NCI-H2196 treated with DMSO at 0.1 percent for 48 hours (cell line): ENCODE data around the gene CENPVL1.
"Not testable (repeated sequence)": the region's sequence is repeated elsewhere in the genome, so short reads cannot be mapped to it uniquely, and the experiment has no call there.

Experiments
- DNase-seq: peaks from one replicate; lab custom pipeline; 2025; ENCODE audit not compliant: unreplicated experiment; lab: John Stamatoyannopoulos, UW

CENPVL1 gene

DNA sequence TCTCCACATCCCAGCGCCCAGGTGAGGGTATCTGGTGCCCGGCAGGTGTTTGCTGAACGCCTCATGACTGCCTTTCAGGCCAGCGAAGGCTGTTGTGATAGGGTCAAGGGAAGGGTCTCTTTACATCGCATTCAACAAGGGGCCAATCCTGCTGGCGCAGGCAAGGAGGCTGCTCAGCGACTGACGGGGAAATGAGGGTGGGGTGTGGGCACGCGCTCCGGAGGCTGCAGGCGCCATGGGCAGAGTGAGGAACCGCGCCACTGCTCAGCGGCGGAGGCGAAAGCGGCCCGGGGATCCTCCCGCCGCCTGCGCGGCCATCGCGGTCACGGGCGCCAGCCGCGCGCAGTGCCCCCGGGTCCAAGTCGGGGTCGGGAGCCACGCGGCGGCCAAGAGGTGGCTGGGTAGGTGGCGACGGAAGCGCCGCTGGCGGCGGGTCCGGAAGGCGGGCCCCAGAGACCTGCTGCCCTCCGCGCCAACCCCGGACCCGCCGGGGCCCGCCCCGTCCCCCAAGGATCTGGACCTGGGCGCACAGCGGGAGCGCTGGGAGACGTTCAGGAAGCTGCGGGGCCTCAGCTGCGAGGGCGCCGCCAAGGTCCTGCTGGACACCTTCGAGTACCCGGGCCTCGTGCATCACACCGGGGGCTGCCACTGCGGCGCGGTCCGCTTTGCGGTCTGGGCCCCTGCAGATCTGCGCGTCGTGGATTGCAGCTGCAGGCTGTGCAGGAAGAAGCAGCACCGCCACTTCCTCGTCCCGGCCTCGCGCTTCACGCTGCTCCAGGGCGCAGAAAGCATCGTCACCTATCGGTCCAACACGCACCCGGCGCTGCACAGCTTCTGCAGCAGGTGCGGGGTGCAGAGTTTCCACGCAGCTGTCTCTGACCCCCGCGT lies at the start of gene CENPVL1:
TSS of gene CENPVL1 (plus strand) at position 236 of the 888 bp plus-strand sequence. CDS start at position 236, 0 bp downstream.
- not testable (repeated sequence) for DNase-seq

DNA sequence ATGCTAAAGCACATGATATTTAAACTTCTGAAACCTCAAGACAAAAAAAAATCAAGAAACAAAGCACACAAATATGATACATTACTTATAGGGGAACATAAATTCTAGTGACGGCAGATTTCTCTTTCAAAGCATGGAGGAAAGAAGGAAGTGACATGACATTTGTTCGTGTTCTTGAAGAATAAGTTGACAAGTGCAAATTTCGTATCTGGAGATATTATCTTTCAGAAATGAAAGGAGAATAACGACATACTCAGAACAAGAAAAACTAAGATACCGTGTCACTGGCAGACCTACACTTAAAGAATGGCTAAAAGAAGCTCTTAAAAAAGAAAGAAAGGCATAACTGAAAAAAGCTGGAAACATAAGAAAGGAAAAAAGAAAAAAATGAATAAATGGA lies 44.3 kb upstream of the CENPVL1 start:
- no peak for DNase-seq

DNA sequence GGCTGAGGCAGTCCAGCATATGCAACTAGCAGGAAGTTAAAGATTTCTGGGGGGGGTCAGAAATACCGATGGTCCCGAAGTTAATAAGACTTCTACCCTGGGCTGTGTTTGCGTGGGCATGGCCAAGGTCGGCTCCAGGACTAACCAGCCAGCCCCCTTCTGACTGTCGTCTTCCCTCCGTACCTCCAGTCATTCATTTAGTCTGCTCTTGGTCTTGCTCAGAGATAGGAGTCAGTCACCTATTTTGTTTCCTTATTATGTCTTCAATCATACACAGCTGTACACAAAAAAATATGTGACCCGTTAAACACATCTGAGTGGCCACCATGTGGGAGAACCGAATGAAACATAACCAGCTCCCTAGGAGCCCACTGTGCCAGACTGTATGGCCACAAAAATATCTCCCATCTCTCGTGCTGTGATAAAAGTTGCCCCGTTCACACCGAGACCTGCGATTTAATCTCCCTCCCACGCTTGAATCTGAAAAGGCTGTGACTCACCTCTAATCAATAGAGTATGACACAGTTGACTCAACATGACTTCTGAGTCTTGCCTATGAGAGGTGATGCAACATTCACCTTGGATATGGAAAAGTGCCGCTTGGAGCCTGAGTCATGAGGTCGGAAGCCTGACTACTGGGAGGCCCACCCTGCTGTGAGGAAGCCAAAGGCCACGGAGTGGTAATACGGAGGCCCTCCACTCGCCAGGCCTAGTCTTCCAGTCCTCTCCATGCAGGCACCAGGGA lies 30.5 kb upstream of the CENPVL1 start:
- DNase-seq: not testable (repeated sequence)

DNA sequence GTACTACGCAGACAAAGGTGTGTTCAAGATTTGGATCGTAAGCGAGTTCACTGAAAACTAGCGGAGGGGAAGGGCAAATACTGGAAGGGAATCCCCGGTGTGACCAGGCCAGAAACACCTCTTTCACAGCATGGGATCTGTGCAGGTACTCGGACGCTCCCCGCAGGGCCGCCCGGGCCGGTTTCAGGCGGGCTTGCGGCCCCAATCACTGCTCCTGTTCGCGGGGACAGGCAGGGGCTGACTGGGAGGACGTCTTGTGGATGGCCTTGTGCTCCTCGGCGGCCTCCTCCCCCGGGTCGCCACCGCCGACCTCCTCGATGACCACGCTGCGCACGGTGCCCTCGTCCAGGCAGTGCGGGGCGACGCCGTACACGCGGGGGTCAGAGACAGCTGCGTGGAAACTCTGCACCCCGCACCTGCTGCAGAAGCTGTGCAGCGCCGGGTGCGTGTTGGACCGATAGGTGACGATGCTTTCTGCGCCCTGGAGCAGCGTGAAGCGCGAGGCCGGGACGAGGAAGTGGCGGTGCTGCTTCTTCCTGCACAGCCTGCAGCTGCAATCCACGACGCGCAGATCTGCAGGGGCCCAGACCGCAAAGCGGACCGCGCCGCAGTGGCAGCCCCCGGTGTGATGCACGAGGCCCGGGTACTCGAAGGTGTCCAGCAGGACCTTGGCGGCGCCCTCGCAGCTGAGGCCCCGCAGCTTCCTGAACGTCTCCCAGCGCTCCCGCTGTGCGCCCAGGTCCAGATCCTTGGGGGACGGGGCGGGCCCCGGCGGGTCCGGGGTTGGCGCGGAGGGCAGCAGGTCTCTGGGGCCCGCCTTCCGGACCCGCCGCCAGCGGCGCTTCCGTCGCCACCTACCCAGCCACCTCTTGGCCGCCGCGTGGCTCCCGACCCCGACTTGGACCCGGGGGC lies 28.2 kb upstream of the CENPVL1 start:
- DNase-seq: not testable (repeated sequence)

DNA sequence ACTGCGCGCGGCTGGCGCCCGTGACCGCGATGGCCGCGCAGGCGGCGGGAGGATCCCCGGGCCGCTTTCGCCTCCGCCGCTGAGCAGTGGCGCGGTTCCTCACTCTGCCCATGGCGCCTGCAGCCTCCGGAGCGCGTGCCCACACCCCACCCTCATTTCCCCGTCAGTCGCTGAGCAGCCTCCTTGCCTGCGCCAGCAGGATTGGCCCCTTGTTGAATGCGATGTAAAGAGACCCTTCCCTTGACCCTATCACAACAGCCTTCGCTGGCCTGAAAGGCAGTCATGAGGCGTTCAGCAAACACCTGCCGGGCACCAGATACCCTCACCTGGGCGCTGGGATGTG lies 27.6 kb upstream of the CENPVL1 start, which contains the start of gene CENPVL2:
TSS of gene CENPVL2 (minus strand) at position 112 of the 343 bp plus-strand sequence. CDS start at position 112, 0 bp downstream.
- DNase-seq: not testable (repeated sequence)

DNA sequence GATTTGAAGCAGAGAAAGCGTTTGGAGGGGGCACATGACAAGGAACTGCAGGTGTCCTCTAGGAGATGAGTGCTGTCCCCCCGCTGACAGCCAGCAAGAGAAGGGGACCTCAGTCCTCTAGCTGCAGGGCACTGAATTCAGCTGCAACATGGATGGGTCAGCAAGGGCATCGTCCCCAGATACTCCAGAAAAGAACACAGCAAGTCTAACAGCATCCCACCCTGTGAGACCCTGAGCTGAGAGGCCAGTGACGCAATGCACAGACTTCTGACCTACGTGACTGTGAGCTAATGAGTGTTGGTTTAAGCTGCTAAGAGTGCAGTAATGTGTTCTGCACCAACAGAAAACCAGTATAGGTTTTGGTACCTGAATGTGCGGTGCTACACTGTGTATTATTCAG lies 16.1 kb upstream of the CENPVL1 start:
- no peak for DNase-seq

DNA sequence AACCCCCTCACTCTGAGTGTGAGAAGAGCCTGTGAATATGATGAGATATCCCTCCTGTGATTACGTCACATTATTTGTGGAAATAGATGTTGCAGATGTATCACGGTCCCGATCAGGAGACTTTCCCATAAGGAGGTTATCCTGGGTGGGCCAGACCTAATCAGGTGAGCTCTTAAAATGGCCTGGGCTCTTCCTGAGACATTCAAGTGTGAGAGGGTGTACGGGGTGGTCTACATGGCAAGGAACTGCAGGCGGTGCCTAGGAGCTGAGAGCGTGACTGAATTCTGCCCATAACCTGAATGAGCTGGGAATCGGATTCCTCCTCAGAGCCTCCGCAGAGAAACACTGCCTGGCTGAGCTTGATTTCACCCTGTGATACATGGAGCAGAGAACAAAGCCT lies 12.9 kb upstream of the CENPVL1 start:
- DNase-seq: no peak

DNA sequence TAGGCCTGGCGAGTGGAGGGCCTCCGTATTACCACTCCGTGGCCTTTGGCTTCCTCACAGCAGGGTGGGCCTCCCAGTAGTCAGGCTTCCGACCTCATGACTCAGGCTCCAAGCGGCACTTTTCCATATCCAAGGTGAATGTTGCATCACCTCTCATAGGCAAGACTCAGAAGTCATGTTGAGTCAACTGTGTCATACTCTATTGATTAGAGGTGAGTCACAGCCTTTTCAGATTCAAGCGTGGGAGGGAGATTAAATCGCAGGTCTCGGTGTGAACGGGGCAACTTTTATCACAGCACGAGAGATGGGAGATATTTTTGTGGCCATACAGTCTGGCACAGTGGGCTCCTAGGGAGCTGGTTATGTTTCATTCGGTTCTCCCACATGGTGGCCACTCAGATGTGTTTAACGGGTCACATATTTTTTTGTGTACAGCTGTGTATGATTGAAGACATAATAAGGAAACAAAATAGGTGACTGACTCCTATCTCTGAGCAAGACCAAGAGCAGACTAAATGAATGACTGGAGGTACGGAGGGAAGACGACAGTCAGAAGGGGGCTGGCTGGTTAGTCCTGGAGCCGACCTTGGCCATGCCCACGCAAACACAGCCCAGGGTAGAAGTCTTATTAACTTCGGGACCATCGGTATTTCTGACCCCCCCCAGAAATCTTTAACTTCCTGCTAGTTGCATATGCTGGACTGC lies 2.8 kb downstream of the CENPVL1 start:
- not testable (repeated sequence) for DNase-seq

DNA sequence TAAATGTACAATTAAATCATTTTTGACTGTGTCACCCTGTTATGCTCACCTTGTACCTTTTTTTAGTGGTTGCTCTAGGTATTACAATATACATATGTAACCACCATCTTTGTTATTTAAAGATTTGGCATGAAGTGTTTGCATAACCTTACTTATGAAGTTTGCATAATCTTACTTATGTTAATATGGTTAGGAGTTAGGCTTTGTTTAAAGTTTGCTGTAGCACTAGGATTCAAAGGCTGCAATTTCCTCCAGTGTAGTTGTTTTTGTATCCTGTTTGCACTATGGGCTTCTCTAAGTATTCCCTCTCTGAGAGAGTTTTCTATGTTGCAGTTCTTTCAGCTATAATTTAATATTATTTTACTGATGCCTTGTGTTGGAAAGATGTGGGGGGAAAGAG lies 17.9 kb downstream of the CENPVL1 start:
- DNase-seq: no peak

DNA sequence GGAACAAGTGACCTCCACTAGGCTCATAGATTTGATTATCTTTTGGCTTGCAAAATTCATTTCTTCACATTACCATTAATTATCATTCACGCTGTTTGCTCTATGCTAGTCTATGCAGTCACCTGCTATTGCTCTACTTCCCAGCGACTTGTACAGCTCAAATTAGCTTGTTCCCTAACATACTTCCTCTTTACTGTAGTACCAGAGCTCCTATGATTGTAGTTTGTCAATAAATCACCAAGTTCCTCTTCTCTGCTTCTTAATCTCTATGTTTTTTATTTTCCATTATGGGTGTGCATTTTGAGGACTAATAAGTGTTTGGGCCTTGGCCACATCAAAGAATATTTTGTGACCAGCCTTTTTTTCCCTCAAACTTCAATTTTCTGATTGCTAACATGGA lies 26.8 kb downstream of the CENPVL1 start:
- no peak for DNase-seq

DNA sequence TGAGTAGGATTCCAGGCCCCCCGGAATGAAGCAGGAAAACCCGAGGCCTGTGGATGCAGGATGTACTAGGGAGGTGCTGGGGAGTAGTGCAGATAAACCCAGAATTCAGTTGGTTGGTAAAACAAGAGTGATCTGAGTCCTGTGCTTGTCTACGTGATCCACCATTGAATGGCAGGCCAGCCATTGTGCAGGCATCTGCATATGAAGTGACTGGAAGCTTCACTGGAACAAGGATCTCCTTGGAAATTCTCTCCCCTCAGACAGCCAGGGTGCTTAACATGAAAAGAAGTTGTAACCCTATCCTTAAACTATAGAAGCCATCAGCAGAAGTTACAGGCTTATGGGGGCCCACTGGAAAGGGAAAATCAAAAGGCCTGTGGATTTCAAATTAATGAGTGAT lies 32.3 kb downstream of the CENPVL1 start:
- DNase-seq: no peak

DNA sequence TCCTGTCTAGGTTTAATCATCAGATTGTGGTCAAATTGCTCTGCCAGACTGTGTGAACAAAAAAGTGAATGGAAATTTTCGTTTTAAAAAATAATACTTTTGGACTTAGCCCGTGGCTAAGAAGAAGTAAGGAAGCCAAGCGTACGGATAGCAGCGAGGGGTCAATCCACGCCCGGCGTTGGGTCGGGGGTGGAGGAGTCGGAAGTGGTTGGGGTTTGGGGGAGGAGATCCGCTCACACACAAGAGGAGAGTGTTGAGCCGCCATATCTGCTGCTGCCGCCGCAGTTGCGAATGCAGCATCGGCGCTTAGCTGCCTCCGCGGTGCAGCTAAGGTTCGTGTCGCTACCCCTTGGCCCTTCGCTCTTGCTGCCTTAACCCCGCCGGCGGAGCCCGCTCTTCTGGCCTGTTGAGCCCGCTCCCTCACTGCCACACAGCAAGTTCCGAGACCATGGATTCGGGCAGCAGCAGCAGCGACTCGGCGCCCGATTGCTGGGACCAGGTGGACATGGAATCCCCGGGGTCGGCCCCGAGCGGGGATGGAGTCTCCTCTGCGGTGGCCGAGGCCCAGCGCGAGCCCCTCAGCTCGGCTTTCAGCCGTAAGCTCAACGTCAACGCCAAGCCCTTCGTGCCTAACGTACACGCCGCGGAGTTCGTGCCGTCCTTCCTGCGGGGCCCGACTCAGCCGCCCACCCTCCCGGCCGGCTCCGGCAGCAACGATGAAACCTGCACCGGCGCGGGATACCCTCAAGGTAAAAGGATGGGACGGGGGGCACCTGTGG lies 33.1 kb downstream of the CENPVL1 start, which contains the start of gene GSPT2:
TSS of gene GSPT2 (plus strand) at position 264 of the 779 bp plus-strand sequence. CDS start at position 449, 185 bp downstream.
- peak; percentile 12 for DNase-seq

DNA sequence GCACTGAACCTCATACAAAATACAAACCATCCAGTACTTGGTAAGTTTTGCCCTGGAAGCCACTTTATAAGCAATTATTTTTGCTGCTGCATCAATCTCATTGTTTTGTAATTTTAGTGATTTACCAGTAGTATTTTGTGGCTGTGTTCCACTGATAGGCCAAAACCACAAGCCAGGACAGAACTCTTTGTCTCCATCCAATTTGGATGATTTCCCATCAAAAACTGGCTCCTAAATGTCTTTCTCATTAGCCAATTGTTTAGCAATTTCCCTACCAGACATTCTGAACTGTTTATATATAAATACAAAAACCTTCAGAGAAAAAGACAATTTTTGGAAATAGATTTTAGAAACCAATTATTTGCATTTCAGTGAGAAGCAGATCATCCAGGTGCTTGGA lies 37.4 kb downstream of the CENPVL1 start:
- DNase-seq: no peak

DNA sequence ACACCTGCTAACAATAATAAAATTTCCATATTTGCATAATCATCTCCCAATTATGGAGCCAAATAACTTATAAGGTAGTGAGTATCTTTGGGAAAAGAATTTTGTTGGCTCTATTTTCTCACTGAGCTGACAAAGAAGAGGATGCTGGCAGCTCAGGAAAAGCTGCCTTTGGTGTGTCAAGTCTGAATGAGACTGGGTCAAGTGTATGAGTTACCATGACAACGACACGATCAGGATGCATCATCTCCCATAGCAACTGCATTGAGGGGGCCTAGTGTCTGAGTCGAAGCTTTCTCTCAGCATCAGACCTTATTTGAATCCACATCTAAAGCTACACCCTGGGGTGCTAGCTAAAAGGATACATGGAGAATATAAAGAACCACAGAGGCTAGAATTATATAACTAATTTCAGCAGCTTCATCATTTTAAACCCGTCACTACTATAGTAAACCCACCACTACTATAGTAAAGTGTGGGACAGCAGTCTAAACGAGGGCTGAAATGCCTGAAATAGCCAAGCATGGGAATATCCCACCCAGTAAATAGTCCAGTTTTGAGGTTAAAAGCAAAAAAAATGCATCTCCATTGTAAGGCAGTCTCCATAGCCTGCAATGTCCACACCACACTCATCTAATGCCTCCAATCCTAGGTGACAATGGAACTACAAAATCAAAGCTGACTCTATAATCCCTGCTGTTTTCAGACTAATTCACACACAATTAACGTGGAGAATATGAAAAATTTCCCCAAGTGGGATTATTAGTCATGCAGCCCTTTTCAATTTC lies 48.9 kb downstream of the CENPVL1 start:
- no peak for DNase-seq

DNA sequence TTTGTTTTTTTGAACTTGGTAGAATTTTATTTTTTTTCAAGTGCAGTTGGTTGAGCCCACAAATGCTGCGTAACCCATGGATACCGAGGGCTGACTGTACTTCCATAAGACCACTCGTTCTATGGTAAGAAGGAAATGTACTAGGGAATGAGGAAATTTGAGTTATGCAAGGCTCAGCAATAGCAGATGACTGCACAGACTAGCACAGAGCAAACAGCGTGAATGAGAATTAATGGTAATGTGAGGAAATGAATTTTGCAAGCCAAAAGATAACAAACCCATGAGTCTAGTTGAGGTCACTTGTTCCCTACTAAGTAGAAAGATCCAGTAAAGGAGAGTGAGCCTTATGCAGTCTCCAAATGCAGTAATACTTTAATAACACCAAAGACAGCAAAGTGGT lies 50.3 kb downstream of the CENPVL1 start:
- no peak for DNase-seq
